Thoracic aorta (tissue), 2 donors: Measurements from ENCODE around the gene IQSEC1. TPM values are rescaled to one million over a fixed set of nuclear protein-coding genes. Genes with fewer than 3 reads are reported as not detected.

ENCODE experiments used
- ATAC-seq: fragments of 150-250 bp; one replicate; pipeline ENCODE4 v1.8.0; 2017; ENCODE audit warnings: low read depth; ENCODE audit not compliant: insufficient number of reproducible peaks, low FRiP score
- DNase-seq: peaks from one replicate; pipeline ENCODE4 v3.0.0-alpha.2; 2020; ENCODE audit warnings: low spot score
- H3K27ac ChIP-seq, 2 donors: fragments of 200-600 bp; sonication (generic); 1 replicate in 1 of 2; 2 replicates in 1 of 2; pipeline ENCODE4 v1.5.1; 2016; ENCODE audit warnings: mild to moderate bottlenecking in 2 of 2, moderate library complexity in 2 of 2
- H3K27me3 ChIP-seq: fragments of 200-600 bp; sonication (generic); replicated peaks from 2 replicates; pipeline ENCODE4 v1.6.0; 2016; ENCODE audit warnings: mild to moderate bottlenecking; ENCODE audit not compliant: insufficient read depth
- H3K36me3 ChIP-seq: fragments of 200-600 bp; sonication (generic); one replicate; pipeline ENCODE4 v1.5.1; 2016
- H3K4me1 ChIP-seq, 2 donors: fragments of 200-600 bp; sonication (generic); 1 replicate in 1 of 2; 2 replicates in 1 of 2; pipeline versions ENCODE4 v1.5.1 to v1.6.0; 2016; ENCODE audit warnings: low read depth in 2 of 2, mild to moderate bottlenecking in 1 of 2; ENCODE audit not compliant: control insufficient read depth in 1 of 2
- H3K4me3 ChIP-seq: fragments of 200-600 bp; sonication (generic); 2 replicates; pipeline ENCODE4 v1.5.1; 2016; ENCODE audit warnings: mild to moderate bottlenecking
- H3K9me3 ChIP-seq: fragments of 200-600 bp; sonication (generic); 2 replicates; pipeline ENCODE4 v1.5.1; 2016
- total RNA-seq, 2 donors: library from RNA; depleted of rRNA; stranded (reverse); fragments of >200 nt; gene quantifications; one replicate each; pipeline versions ENCODE4 v1.1.0 to v1.2.3, GENCODE V29; 2016
- TF ChIP-seq, protein P1 (sequence below): fragments of 200-600 bp; sonication (generic); IDR thresholded peaks from one replicate; pipeline ENCODE4 v1.5.1; 2019; ENCODE audit warnings: antibody characterized with exemption

Gene IQSEC1
- total RNA-seq, 2 donors from 2014 or later = 93.6 to 121 TPM

DNA sequence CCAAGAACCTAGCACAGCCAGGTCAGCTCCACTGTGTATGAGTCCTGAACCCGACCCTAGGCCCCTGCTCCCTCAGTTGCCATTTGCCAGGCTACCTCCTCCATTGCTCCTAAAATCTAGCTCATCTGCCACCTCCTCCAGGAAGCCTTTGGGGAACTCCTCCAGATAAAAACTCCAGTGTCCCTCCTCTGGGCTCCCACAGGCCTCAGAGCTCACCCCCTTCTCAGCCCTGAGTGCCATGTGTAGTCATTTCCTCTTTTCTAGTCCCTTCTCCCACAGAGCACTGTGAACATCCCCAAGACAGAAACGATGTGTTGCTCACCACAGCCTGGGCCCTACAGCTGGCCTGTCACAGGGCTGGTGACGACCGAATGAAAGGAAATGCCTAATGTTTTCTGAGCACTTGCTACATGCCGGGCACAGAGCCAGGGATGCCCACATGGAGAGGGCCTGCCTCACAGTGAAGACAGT lies 61.0 kb downstream of the IQSEC1 start:
- ATAC-seq = no peak
- DNase-seq = no peak
- no peak overlapping the region for H3K27ac ChIP-seq

DNA sequence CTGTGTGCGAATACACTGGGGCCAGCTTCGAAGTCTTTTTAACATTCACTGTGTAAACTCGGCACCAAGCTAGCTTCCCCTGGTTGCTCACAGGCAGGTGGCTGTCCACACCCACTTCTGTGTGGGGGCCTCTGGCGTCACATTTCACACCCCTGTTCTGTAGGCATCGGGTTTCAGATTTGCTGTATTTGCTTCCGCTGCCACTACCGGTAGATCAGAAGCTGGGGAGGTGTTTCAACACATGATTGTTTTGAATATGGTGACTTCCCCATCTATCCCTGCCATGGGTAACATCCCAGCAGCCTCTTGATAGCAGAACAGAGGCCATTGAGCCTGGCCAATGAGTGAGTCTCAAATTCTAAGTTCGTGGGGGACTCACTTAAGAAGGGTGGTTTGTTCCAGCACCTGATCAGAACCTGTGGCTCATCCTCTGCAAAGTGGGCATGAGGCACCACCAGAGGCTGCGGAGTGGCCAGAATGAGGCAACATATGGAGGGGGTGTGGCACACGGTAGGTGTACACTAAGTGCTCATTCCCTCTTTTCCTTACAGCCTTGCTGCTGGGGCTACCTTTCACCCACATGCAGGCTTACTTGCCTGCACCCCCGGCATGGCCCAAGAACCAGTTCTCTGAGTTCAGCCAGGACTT lies 61.5 kb downstream of the IQSEC1 start:
- Histone ChIP-seq H3K27ac (no peak overlapping the region), H3K36me3 (no peaks in the 10 kb centered on the region), H3K27me3 (no peaks in the 10 kb centered on the region), H3K9me3 (no peaks in the 10 kb centered on the region), H3K4me3 (no peak overlapping the region), H3K4me1 (peaks cover 7 to 11% of the 10 kb centered on the region in 2 donors)
- no peak for DNase-seq
- TF ChIP-seq, protein P1, sequence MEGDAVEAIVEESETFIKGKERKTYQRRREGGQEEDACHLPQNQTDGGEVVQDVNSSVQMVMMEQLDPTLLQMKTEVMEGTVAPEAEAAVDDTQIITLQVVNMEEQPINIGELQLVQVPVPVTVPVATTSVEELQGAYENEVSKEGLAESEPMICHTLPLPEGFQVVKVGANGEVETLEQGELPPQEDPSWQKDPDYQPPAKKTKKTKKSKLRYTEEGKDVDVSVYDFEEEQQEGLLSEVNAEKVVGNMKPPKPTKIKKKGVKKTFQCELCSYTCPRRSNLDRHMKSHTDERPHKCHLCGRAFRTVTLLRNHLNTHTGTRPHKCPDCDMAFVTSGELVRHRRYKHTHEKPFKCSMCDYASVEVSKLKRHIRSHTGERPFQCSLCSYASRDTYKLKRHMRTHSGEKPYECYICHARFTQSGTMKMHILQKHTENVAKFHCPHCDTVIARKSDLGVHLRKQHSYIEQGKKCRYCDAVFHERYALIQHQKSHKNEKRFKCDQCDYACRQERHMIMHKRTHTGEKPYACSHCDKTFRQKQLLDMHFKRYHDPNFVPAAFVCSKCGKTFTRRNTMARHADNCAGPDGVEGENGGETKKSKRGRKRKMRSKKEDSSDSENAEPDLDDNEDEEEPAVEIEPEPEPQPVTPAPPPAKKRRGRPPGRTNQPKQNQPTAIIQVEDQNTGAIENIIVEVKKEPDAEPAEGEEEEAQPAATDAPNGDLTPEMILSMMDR = no peak
- no peak for ATAC-seq

More for the DNA sequence above, 61.0 kb downstream of the IQSEC1 start:
- Histone ChIP-seq H3K9me3 (no peaks in the 10 kb centered on the region), H3K36me3 (no peaks in the 10 kb centered on the region), H3K4me3 (no peak overlapping the region), H3K27me3 (no peaks in the 10 kb centered on the region), H3K4me1 (peaks cover 11 to 15% of the 10 kb centered on the region in 2 donors)
- TF ChIP-seq, protein P1 = no peak

DNA sequence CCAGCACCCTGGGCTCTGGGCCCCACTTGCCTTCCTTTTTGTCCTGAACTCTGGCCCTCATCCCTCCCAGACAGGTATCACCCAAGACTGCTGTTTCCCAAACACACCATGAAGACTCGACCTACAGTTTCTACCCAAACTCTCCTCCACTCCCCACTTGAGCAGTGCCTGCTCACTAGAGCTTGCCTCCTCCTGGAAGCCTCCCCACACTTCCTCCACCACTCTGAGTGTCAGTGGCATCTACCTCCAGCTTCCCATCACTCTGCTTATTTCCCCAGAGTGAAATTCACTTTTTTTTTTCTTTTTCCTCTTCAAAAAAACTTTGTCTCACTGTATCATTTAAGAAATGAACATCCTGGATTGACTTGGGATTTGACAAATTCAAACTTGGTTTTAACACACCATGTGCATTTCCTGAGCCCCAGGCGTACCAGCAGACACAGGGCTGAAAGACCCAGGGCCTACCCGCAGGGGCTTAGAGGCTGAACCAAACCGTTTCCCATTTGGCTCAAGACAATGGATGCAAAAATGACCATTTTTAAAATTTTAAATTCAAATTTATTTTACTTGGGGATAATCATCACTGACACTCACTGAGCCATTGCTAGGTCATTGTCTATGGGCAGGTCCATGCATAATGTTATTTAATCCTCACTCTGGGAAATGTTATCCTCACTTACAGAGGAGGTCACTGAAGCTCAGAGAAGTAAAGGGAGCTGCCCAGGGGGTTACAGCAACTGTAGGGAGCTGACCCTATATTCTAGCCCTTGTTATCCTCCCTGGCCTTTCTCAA lies 62.3 kb downstream of the IQSEC1 start:
- TF ChIP-seq, protein P1 = no peak
- no peak overlapping the region for H3K27ac ChIP-seq
- H3K4me3 ChIP-seq = no peak overlapping the region
- DNase-seq (no peak), ATAC-seq (no peak)
- no peaks in the 10 kb centered on the region for H3K36me3 ChIP-seq
- H3K4me1 ChIP-seq = peaks cover 3 to 5% of the 10 kb centered on the region in 2 donors
- H3K9me3 ChIP-seq = no peaks in the 10 kb centered on the region
- H3K27me3 ChIP-seq = no peaks in the 10 kb centered on the region

DNA sequence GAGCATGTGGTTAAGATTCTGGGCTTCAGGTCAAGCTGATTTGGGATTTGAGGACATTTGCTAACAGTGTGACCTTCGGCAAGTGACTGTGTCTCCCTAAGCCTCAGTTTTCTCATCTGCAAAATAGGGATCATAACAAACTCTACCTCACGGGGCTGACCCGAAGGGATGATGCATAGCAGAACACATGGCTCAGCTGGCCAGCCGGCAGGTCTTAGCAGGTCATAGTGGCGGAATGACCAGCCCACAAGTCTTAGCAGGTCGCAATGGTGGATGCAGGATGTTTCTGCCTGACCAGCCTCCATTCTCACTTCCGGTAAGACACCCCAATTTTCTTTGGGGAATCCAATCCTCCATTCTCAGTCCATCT lies 63.3 kb downstream of the IQSEC1 start:
- Histone ChIP-seq H3K27ac (no peak overlapping the region), H3K36me3 (no peaks in the 10 kb centered on the region), H3K9me3 (no peaks in the 10 kb centered on the region), H3K4me3 (no peak overlapping the region), H3K4me1 (no peaks in the 10 kb centered on the region), H3K27me3 (no peaks in the 10 kb centered on the region)
- no peak for ATAC-seq
- TF ChIP-seq, protein P1 = no peak
- DNase-seq = no peak

DNA sequence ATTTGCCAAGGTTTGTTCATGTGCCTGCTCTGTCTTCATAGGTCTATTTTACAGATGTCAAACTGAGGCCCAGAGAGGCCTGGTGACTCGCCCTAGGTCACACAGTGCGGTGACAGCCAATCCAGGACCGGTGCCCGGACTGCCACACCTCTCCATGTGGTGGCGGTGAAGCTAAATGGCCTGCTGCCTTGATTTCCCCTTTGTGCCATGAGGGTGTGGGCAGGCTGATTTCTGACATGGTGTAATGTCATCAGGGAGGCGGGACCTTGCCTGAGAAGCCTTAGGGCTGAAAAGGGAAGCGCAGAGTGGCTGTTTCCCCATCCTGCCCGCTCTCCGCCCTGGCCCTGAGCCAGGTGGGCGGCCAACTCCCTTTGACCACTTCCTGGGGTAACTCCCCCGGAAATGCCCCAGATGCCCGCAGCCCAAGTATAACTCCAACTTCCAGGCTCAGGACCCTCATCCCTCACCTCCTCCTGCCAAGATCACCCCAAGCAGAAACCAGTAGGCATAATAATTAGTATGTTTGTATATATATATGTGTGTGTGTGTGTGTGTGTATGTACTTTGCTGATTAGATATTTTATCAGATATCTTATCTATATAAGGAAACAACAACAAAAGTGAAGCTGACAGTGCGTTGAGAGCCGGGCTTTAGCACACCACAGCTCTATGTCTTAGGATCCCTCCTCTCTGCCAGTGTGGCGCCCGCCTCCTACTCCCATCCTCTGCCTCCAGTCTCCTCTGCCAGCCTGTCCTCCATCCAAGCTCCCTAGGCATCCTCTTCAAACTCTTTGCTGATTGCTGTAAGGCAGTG lies 63.9 kb downstream of the IQSEC1 start:
- Histone ChIP-seq H3K9me3 (no peaks in the 10 kb centered on the region), H3K27ac (no peak overlapping the region), H3K4me3 (no peak overlapping the region), H3K4me1 (no peaks in the 10 kb centered on the region), H3K36me3 (no peaks in the 10 kb centered on the region), H3K27me3 (no peaks in the 10 kb centered on the region)
- DNase-seq (no peak), ATAC-seq (no peak)
- TF ChIP-seq, protein P1 = no peak
